Astrocyte (in vitro differentiated cells and primary cell): ENCODE data around the gene USPL1. TPM values are rescaled to one million over a fixed set of nuclear protein-coding genes. Genes with fewer than 3 reads are reported as not detected.

Source experiments
- DNase-seq: peaks from one replicate; pipeline ENCODE4 v3.0.0-alpha.2; 2010; ENCODE audit warnings: low read depth
- FAIRE-seq: peaks from 2 replicates; lab custom pipeline; 2011; peaks lifted over from hg19 to GRCh38; lab: Jason Lieb, UNC
- H2AFZ ChIP-seq: 2 replicates; pipeline ENCODE4 v1.6.0; 2012; ENCODE audit warnings: low read depth, low read length, inconsistent platforms
- H3K27ac ChIP-seq: 2 replicates; pipeline ENCODE4 v1.5.1; 2011; ENCODE audit warnings: low read depth, low read length, inconsistent platforms
- H3K27me3 ChIP-seq: 2 replicates; pipeline ENCODE4 v1.6.0; 2011; ENCODE audit warnings: low read length, inconsistent platforms; ENCODE audit not compliant: insufficient read depth
- H3K36me3 ChIP-seq: 2 replicates; pipeline ENCODE4 v1.5.1; 2011; ENCODE audit warnings: low read length, inconsistent platforms; ENCODE audit not compliant: insufficient read depth
- H3K4me1 ChIP-seq: 2 replicates; pipeline ENCODE4 v1.5.1; 2011; ENCODE audit warnings: low read length, inconsistent platforms; ENCODE audit not compliant: insufficient read depth
- H3K4me2 ChIP-seq: 2 replicates; pipeline ENCODE4 v1.6.0; 2012; ENCODE audit warnings: low read length, inconsistent platforms
- H3K4me3 ChIP-seq: 2 replicates; pipeline ENCODE4 v1.5.1; 2011; ENCODE audit warnings: low read depth, mild to moderate bottlenecking, low read length, inconsistent platforms; ENCODE audit not compliant: insufficient read depth
- H3K79me2 ChIP-seq: 2 replicates; pipeline ENCODE4 v1.6.0; 2012; ENCODE audit warnings: mild to moderate bottlenecking, low read length, inconsistent platforms; ENCODE audit not compliant: insufficient read depth
- H3K9ac ChIP-seq: 2 replicates; pipeline ENCODE4 v1.6.0; 2012; ENCODE audit warnings: mild to moderate bottlenecking, low read length, inconsistent platforms
- H3K9me3 ChIP-seq: 2 replicates; pipeline ENCODE4 v1.5.1; 2012; ENCODE audit warnings: low read depth, mild to moderate bottlenecking, low read length, inconsistent platforms; ENCODE audit not compliant: insufficient read depth
- H4K20me1 ChIP-seq: 2 replicates; pipeline ENCODE4 v1.6.0; 2012; ENCODE audit warnings: low read length, inconsistent platforms; ENCODE audit not compliant: insufficient read depth
- H3K27ac Mint-ChIP-seq: one replicate; pipeline ENCODE4 v1.8.0; 2021; ENCODE audit warnings: mild to moderate bottlenecking, mixed read lengths; ENCODE audit not compliant: unreplicated experiment
- H3K27me3 Mint-ChIP-seq: one replicate; pipeline ENCODE4 v1.8.0; 2021; ENCODE audit warnings: low read depth, mixed read lengths; ENCODE audit not compliant: unreplicated experiment
- H3K36me3 Mint-ChIP-seq: one replicate; pipeline ENCODE4 v1.8.0; 2021; ENCODE audit warnings: low read depth, mixed read lengths; ENCODE audit not compliant: unreplicated experiment
- H3K4me1 Mint-ChIP-seq: one replicate; pipeline ENCODE4 v1.8.0; 2021; ENCODE audit warnings: low read depth, mixed read lengths; ENCODE audit not compliant: unreplicated experiment
- H3K4me3 Mint-ChIP-seq: one replicate; pipeline ENCODE4 v1.8.0; 2021; ENCODE audit warnings: mild to moderate bottlenecking, moderate library complexity, mixed read lengths; ENCODE audit not compliant: unreplicated experiment
- H3K9me3 Mint-ChIP-seq: one replicate; pipeline ENCODE4 v1.8.0; 2021; ENCODE audit warnings: mild to moderate bottlenecking, mixed read lengths; ENCODE audit not compliant: unreplicated experiment
- CTCF ChIP-seq: IDR thresholded peaks from 2 replicates; pipeline ENCODE4 v1.5.1; 2011; ENCODE audit warnings: low read depth, mild to moderate bottlenecking, inconsistent platforms, low read length, moderate library complexity; ENCODE audit not compliant: insufficient read depth
- EZH2 ChIP-seq: IDR thresholded peaks from 2 replicates; pipeline ENCODE4 v1.6.1; 2012; ENCODE audit warnings: mild to moderate bottlenecking, low read length, inconsistent platforms; ENCODE audit not compliant: insufficient read depth
- total RNA-seq: library from RNA; stranded (reverse); gene quantifications from 2 replicates; pipeline ENCODE4 v1.2.1, GENCODE V29; 2021

The USPL1 gene
- total RNA-seq, 1 donor from 2014 or later, result 29.6 TPM

- no peaks in the 10 kb centered on the region for H3K9me3 ChIP-seq
- no peak overlapping the region for H3K9ac ChIP-seq
- FAIRE-seq (no peak), DNase-seq (no peak)
- H3K79me2 ChIP-seq, result no peaks in the 10 kb centered on the region
- H3K36me3 ChIP-seq, result no peaks in the 10 kb centered on the region
- no peaks in the 10 kb centered on the region for H3K27me3 ChIP-seq
- no peak overlapping the region for H3K4me2 ChIP-seq
- H3K4me1 ChIP-seq, result no peaks in the 10 kb centered on the region
- H3K9me3 Mint-ChIP-seq, result no peaks in the 10 kb centered on the region
- no peak overlapping the region for H3K27ac ChIP-seq
- H3K4me3 Mint-ChIP-seq, result no peak overlapping the region
- no peak overlapping the region for H3K27ac Mint-ChIP-seq
- no peak overlapping the region for H3K4me3 ChIP-seq
- no peak overlapping the region for H2AFZ ChIP-seq
- no peaks in the 10 kb centered on the region for H4K20me1 ChIP-seq
- no peaks in the 10 kb centered on the region for H3K27me3 Mint-ChIP-seq
- no peaks in the 10 kb centered on the region for H3K4me1 Mint-ChIP-seq
- no peak for TF ChIP-seq EZH2
- TF ChIP-seq CTCF, result no peak
- no peaks in the 10 kb centered on the region for H3K36me3 Mint-ChIP-seq
Measured at GRCh38 chr13:30666113-30666512, 48.4 kb downstream of the USPL1 start.

- Histone ChIP-seq H3K27me3 (no peaks in the 10 kb centered on the region), H3K9me3 (no peaks in the 10 kb centered on the region), H3K36me3 (no peaks in the 10 kb centered on the region), H3K4me1 (no peaks in the 10 kb centered on the region), H2AFZ (no peak overlapping the region), H3K4me2 (no peak overlapping the region), H3K79me2 (no peaks in the 10 kb centered on the region), H3K9ac (no peak overlapping the region), H3K27ac (no peak overlapping the region), H4K20me1 (no peaks in the 10 kb centered on the region), H3K4me3 (no peak overlapping the region)
- H3K27ac Mint-ChIP-seq, result no peak overlapping the region
- no peaks in the 10 kb centered on the region for H3K9me3 Mint-ChIP-seq
- TF ChIP-seq EZH2 (no peak), CTCF (no peak)
- FAIRE-seq, result no peak
- H3K4me1 Mint-ChIP-seq, result no peaks in the 10 kb centered on the region
- no peak for DNase-seq
- H3K27me3 Mint-ChIP-seq, result no peaks in the 10 kb centered on the region
- H3K36me3 Mint-ChIP-seq, result no peaks in the 10 kb centered on the region
- no peak overlapping the region for H3K4me3 Mint-ChIP-seq
Measured at GRCh38 chr13:30667014-30667413, 49.3 kb downstream of the USPL1 start.

GRCh38 chr13:30668312-30668711, 50.6 kb downstream of the USPL1 start:
- H3K4me3 Mint-ChIP-seq, result no peak overlapping the region
- H3K36me3 ChIP-seq, result no peaks in the 10 kb centered on the region
- no peak overlapping the region for H3K27ac ChIP-seq
- no peak overlapping the region for H3K4me2 ChIP-seq
- H3K27me3 Mint-ChIP-seq, result no peaks in the 10 kb centered on the region
- DNase-seq (no peak), FAIRE-seq (no peak)
- no peaks in the 10 kb centered on the region for H3K9me3 Mint-ChIP-seq
- no peak overlapping the region for H2AFZ ChIP-seq
- no peak overlapping the region for H3K4me3 ChIP-seq
- H3K27me3 ChIP-seq, result no peaks in the 10 kb centered on the region
- no peaks in the 10 kb centered on the region for H3K9me3 ChIP-seq
- H3K4me1 ChIP-seq, result no peaks in the 10 kb centered on the region
- no peaks in the 10 kb centered on the region for H3K4me1 Mint-ChIP-seq
- no peaks in the 10 kb centered on the region for H4K20me1 ChIP-seq
- H3K36me3 Mint-ChIP-seq, result no peaks in the 10 kb centered on the region
- no peak overlapping the region for H3K27ac Mint-ChIP-seq
- H3K9ac ChIP-seq, result no peak overlapping the region
- no peak for TF ChIP-seq EZH2
- H3K79me2 ChIP-seq, result no peaks in the 10 kb centered on the region
